Fibroblast of mammary gland (primary cell): ENCODE results near the gene TGM3.

ENCODE experiments used
- DNase-seq: peaks from one replicate; pipeline ENCODE4 v3.0.0-alpha.2; 2010; ENCODE audit warnings: low read depth
- H3K4me3 ChIP-seq: 2 replicates; pipeline ENCODE4 v1.5.1; 2011; ENCODE audit warnings: low read depth, mild to moderate bottlenecking, low read length, moderate library complexity; ENCODE audit not compliant: control insufficient read depth
- CTCF ChIP-seq: conservative IDR thresholded peaks from 2 replicates; pipeline ENCODE4 v1.5.1; 2011; ENCODE audit warnings: low read depth, low read length, inconsistent platforms; ENCODE audit not compliant: control insufficient read depth, insufficient read depth

Gene TGM3

GRCh38 chr20:2348336-2348735, 52.5 kb downstream of the TGM3 start:
- TF ChIP-seq CTCF = no peak

GRCh38 chr20:2349801-2350200, 54.0 kb downstream of the TGM3 start:
- no peak overlapping the region for H3K4me3 ChIP-seq
- no peak for TF ChIP-seq CTCF
- no peak for DNase-seq

More at GRCh38 chr20:2348336-2348735, 52.5 kb downstream of the TGM3 start:
- DNase-seq = no peak
- H3K4me3 ChIP-seq = no peak overlapping the region

GRCh38 chr20:2350606-2351005, 54.8 kb downstream of the TGM3 start:
- no peak for TF ChIP-seq CTCF
- H3K4me3 ChIP-seq = no peak overlapping the region
- DNase-seq = no peak

- no peak for DNase-seq
- no peak overlapping the region for H3K4me3 ChIP-seq
Measured at GRCh38 chr20:2353231-2353630, 57.4 kb downstream of the TGM3 start.

GRCh38 chr20:2357114-2357513, 61.3 kb downstream of the TGM3 start:
- TF ChIP-seq CTCF = no peak
- DNase-seq = no peak

More at GRCh38 chr20:2353231-2353630, 57.4 kb downstream of the TGM3 start:
- no peak for TF ChIP-seq CTCF

GRCh38 chr20:2358006-2358405, 62.2 kb downstream of the TGM3 start:
- TF ChIP-seq CTCF = no peak
- no peak overlapping the region for H3K4me3 ChIP-seq
- no peak for DNase-seq

More at GRCh38 chr20:2357114-2357513, 61.3 kb downstream of the TGM3 start:
- no peak overlapping the region for H3K4me3 ChIP-seq

- no peak for DNase-seq
- no peak for TF ChIP-seq CTCF
- H3K4me3 ChIP-seq = no peak overlapping the region
Measured at GRCh38 chr20:2361035-2361593, 65.3 kb downstream of the TGM3 start.
